Activated CD8-positive, alpha-beta T cell treated with anti-CD3 and anti-CD28 coated beads for 36 hours (primary cell): ENCODE measurements around the gene AGO3. TPM values are rescaled to one million over a fixed set of nuclear protein-coding genes. Genes with fewer than 3 reads are reported as not detected.

Experiments
- ATAC-seq: fragments of 200-7000 bp; cut with Tn5 transposase; one replicate; pipeline ENCODE4 v1.10.0; 2021; ENCODE audit warnings: mild to moderate bottlenecking, moderate library complexity
- CTCF ChIA-PET: fragments of 350-600 bp; sonication (Branson Sonifier 250); formaldehyde crosslinking; loops from one replicate; lab custom pipeline; 2021; ENCODE audit warnings: antibody characterized with exemption; lab: Charles Lee
- POLR2A ChIA-PET: fragments of 350-600 bp; sonication (Branson Sonifier 250); formaldehyde crosslinking; loops from one replicate; lab custom pipeline; 2021; ENCODE audit warnings: antibody characterized with exemption; lab: Charles Lee
- DNase-seq: peaks from one replicate; pipeline ENCODE4 v3.0.0-alpha.2; 2020
- H3K27ac Mint-ChIP-seq: one replicate; pipeline ENCODE4 v1.8.0; 2021; ENCODE audit warnings: mild to moderate bottlenecking, mixed read lengths
- H3K27me3 Mint-ChIP-seq: one replicate; pipeline ENCODE4 v1.8.0; 2021; ENCODE audit warnings: mixed read lengths
- H3K36me3 Mint-ChIP-seq: one replicate; pipeline ENCODE4 v1.8.0; 2021; ENCODE audit warnings: low read depth, mixed read lengths
- H3K4me1 Mint-ChIP-seq: one replicate; pipeline ENCODE4 v1.8.0; 2021; ENCODE audit warnings: low read depth, mixed read lengths
- H3K4me3 Mint-ChIP-seq: one replicate; pipeline ENCODE4 v1.8.0; 2021; ENCODE audit warnings: mild to moderate bottlenecking, moderate library complexity, mixed read lengths
- H3K9me3 Mint-ChIP-seq: one replicate; pipeline ENCODE4 v1.8.0; 2021; ENCODE audit warnings: mixed read lengths
- CTCF ChIP-seq: fragments of 200-600 bp; IDR thresholded peaks from one replicate; pipeline ENCODE4 v1.8.0; 2022; ENCODE audit warnings: antibody characterized with exemption, mild to moderate bottlenecking
- intact Hi-C: fragments of 100-400 bp; cut with micrococcal nuclease; formaldehyde crosslinking; loops from one replicate; pipeline ENCODE4 v1.10.0; 2022
- total RNA-seq, 2 experiments: library from RNA; stranded (reverse); gene quantifications; one replicate each; pipeline ENCODE4 v1.2.3, GENCODE V29; 2021

AGO3 gene
- total RNA-seq, 2 experiments from 2014 or later = 27.7 to 30.0 TPM

GRCh38 chr1:35980090-35980489 lies 49.2 kb downstream of the AGO3 start:
- CTCF ChIA-PET = interaction anchor here (0.6 kb wide), 1 partner anchor 9 kb away, joined by 3 read pairs; no protein-coding TSS in a partner anchor
- POLR2A ChIA-PET = interaction anchor here (1.4 kb wide), 1 partner anchor 49 kb away, joined by 7 read pairs; the partner anchor contains the start of gene AGO3
- TF ChIP-seq CTCF = no peak
- Mint-ChIP-seq H3K27me3 (no peaks in the 10 kb centered on the region), H3K27ac (no peak overlapping the region), H3K9me3 (no peaks in the 10 kb centered on the region), H3K36me3 (peaks cover 16% of the 10 kb centered on the region), H3K4me1 (no peaks in the 10 kb centered on the region), H3K4me3 (no peak overlapping the region)
- DNase-seq (no peak), ATAC-seq (no peak)
- intact Hi-C loops = no loop called here

GRCh38 chr1:35988237-35988636 lies 57.3 kb downstream of the AGO3 start:
- DNase-seq = no peak
- CTCF ChIA-PET = no interaction called here
- Mint-ChIP-seq H3K4me1 (peaks cover 3% of the 10 kb centered on the region), H3K27ac (no peak overlapping the region), H3K9me3 (no peaks in the 10 kb centered on the region), H3K36me3 (peaks cover 4% of the 10 kb centered on the region), H3K4me3 (no peak overlapping the region), H3K27me3 (no peaks in the 10 kb centered on the region)
- no peak for ATAC-seq
- POLR2A ChIA-PET = no interaction called here
- intact Hi-C loops = no loop called here
- no peak for TF ChIP-seq CTCF

- Mint-ChIP-seq H3K9me3 (no peaks in the 10 kb centered on the region), H3K4me1 (peaks cover 4% of the 10 kb centered on the region), H3K36me3 (peaks cover 4% of the 10 kb centered on the region), H3K27ac (no peak overlapping the region), H3K4me3 (no peak overlapping the region), H3K27me3 (no peaks in the 10 kb centered on the region)
- DNase-seq (no peak), ATAC-seq (no peak)
- POLR2A ChIA-PET = interaction anchor here (0.6 kb wide), 1 partner anchor 1916 kb away, joined by 3 read pairs; no protein-coding TSS in a partner anchor
- CTCF ChIA-PET = interaction anchor here (0.8 to 1.2 kb wide), 2 partner anchors 17 to 37 kb away, joined by 3 read pairs; no protein-coding TSS in a partner anchor
- intact Hi-C loops = no loop called here
- no peak for TF ChIP-seq CTCF
These were observed 76.1 kb downstream of the AGO3 start for GRCh38 chr1:36006941-36007500.

- no peak for DNase-seq
- CTCF ChIA-PET = interaction anchor here (0.8 to 1.2 kb wide), 2 partner anchors 16 to 37 kb away, joined by 3 read pairs; no protein-coding TSS in a partner anchor
- Mint-ChIP-seq H3K36me3 (peaks cover 4% of the 10 kb centered on the region), H3K4me1 (peaks cover 4% of the 10 kb centered on the region), H3K27ac (no peak overlapping the region), H3K9me3 (no peaks in the 10 kb centered on the region), H3K27me3 (no peaks in the 10 kb centered on the region), H3K4me3 (no peak overlapping the region)
- POLR2A ChIA-PET = no interaction called here
- no peak for ATAC-seq
- no peak for TF ChIP-seq CTCF
- intact Hi-C loops = no loop called here
These were observed 76.8 kb downstream of the AGO3 start for GRCh38 chr1:36007741-36008140.

- H3K36me3 Mint-ChIP-seq = peaks cover 10% of the 10 kb centered on the region
- no peak for TF ChIP-seq CTCF
- peak overlapping the region; percentile 78 for H3K27ac Mint-ChIP-seq
These were observed 77.8 kb downstream of the AGO3 start for GRCh38 chr1:36008546-36009197.

More at GRCh38 chr1:36008546-36009197, 77.8 kb downstream of the AGO3 start:
- H3K9me3 Mint-ChIP-seq = no peaks in the 10 kb centered on the region
- H3K4me1 Mint-ChIP-seq = peaks cover 4% of the 10 kb centered on the region
- ChIA-PET POLR2A (no interaction called here), CTCF (no interaction called here)
- H3K27me3 Mint-ChIP-seq = no peaks in the 10 kb centered on the region
- ATAC-seq (peak; percentile 55), DNase-seq (peak; percentile 12)
- H3K4me3 Mint-ChIP-seq = no peak overlapping the region
- intact Hi-C loops = no loop called here
